ENCODE results near the gene MPRIP.

- TF ChIP-seq POLR2A (IDR thresholded peaks at IDR 0.05) = no peak
- TF ChIP-seq, protein P1, sequence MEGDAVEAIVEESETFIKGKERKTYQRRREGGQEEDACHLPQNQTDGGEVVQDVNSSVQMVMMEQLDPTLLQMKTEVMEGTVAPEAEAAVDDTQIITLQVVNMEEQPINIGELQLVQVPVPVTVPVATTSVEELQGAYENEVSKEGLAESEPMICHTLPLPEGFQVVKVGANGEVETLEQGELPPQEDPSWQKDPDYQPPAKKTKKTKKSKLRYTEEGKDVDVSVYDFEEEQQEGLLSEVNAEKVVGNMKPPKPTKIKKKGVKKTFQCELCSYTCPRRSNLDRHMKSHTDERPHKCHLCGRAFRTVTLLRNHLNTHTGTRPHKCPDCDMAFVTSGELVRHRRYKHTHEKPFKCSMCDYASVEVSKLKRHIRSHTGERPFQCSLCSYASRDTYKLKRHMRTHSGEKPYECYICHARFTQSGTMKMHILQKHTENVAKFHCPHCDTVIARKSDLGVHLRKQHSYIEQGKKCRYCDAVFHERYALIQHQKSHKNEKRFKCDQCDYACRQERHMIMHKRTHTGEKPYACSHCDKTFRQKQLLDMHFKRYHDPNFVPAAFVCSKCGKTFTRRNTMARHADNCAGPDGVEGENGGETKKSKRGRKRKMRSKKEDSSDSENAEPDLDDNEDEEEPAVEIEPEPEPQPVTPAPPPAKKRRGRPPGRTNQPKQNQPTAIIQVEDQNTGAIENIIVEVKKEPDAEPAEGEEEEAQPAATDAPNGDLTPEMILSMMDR (IDR thresholded peaks at IDR 0.05) = no peak
Measured at GRCh38 chr17:17018021-17018441, 24.2 kb upstream of the MPRIP start.

All from Peyer's patch (tissue), 4 donors.